ENCODE measurements around the gene SMARCAL1.
"Not testable (repeated sequence)": the region's sequence is repeated elsewhere in the genome, so short reads cannot be mapped to it uniquely, and the experiment has no call there.

SMARCAL1 gene

GRCh38 chr2:216502381-216503158 lies 90.3 kb downstream of the SMARCAL1 start:
- no peak for DNase-seq

- DNase-seq: no peak
These were observed 90.9 kb downstream of the SMARCAL1 start for GRCh38 chr2:216503159-216503629.

DNA sequence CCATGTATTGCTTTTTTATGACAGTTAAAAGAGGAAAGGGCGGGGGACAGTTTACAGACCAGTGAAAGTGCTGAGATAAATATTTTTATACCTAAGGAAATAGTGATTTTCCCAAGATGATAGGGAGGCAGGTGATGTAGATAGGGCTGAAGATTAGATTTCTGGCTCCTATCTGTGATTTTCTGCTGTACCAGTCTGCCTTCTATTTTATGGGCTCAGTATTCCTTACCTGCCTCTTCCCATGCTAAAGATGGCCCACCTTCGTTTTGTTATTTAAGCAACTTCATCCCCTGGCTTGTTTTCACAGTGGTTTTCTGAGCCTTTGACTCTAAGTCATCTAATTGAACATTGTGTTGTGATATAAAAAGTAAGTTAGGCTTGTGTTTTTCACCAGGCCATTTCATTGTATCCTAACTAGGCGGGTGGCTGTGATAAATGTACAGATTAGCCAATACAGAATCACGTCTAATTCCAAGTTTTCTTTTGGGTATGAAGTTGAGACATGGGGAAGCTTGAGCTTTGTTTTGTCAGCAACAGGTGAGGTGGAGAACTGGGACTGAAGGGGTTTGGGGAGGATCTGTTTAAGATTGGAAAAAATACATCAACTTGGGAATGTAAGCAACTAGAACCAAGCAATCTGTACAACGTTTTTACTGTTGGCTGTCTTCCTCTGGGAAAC lies 91.6 kb downstream of the SMARCAL1 start:
- DNase-seq: no peak

GRCh38 chr2:216504376-216504762 lies 92.1 kb downstream of the SMARCAL1 start:
- no peak for DNase-seq

GRCh38 chr2:216505133-216506106 lies 93.1 kb downstream of the SMARCAL1 start:
- DNase-seq: no peak

DNA sequence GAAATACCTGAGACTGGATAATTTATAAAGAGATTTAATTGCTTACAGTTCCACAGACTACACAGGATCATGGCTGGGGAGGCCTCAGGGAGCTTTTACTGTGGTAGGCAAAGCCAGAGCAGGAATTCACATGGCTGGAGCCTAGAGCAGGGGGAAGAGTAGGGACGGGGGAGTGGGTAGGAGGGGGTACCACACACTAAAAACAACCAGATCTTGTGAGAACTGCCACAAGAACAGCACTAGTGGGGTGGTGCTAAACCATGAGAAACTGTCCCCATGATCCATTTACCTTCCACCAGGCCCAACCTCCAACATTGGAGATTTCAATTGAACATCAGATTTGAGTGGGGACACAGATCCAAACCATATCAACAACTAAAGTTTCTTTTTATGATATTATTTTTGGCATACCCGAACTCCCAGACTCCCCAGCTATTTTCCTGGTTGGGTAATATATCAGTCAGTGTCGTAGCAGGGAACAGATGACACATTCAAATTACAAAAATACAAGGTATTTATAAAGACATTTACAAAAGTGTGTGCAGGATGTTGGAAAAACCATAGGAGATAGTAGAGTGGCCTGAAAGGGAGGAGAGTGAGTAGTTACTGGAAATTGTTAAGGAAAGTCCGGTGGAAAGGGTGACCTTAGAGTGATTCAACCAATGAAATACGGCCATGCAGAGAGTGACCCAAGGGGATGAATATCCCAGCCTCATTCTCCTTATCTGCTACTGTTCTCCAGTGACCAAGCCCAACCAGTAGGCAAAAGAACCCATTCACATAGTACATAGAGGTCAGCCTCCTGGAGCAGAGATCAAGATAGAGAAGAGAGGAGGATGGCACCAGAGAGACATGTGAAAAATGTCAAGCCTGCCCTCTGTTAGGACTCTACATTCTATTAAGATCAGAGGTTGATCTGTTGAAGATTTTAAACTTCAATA lies 95.2 kb downstream of the SMARCAL1 start:
- DNase-seq: no peak

DNA sequence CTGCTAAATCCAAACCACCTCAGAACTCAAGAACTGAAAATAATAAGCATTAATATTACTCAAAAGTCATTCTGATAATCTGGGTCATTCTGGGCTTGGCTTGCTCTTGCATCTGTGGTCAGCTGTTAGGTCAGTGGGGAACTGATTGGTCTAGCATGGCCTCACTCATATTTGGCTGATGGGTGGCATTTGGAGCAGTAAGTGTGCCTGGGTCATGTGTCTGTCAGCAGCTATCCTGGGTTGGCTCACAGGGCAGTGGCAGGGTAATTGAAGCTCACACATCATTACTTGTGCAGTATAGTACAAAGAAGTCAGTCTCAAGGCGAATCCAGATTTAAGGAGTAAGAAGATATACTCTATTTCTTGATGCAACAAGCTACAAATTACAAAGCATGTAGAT lies 95.9 kb downstream of the SMARCAL1 start:
- DNase-seq: no peak

GRCh38 chr2:216516730-216517350 lies 104.6 kb downstream of the SMARCAL1 start:
- peak; percentile 68 for DNase-seq

GRCh38 chr2:216517447-216518225 lies 105.4 kb downstream of the SMARCAL1 start:
- no peak for DNase-seq

- DNase-seq: not testable (repeated sequence)
These were observed 106.4 kb downstream of the SMARCAL1 start for GRCh38 chr2:216518566-216519119.

GRCh38 chr2:216519154-216519762 lies 107.0 kb downstream of the SMARCAL1 start:
- peak; percentile 78 for DNase-seq

DNA sequence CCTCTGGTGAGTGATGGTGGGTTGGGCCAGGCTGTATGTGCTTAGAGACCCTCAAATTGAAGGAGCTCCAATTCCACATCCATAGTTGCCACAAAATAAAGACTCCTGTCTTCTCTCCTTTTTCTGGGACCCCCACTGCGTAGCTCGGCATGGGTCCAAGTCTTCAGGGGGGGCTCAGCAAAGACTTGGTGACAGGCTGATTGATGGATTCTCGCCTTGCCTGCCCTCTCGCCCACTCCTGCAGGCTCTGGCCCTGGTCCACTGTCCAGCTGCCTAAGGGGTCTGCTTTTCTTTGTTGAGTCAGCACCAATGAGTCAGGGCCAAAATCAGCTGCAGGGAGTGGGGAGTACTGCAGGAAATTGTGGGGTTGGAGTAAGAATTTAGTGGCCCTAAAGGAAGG lies 107.8 kb downstream of the SMARCAL1 start:
- DNase-seq: no peak

DNA sequence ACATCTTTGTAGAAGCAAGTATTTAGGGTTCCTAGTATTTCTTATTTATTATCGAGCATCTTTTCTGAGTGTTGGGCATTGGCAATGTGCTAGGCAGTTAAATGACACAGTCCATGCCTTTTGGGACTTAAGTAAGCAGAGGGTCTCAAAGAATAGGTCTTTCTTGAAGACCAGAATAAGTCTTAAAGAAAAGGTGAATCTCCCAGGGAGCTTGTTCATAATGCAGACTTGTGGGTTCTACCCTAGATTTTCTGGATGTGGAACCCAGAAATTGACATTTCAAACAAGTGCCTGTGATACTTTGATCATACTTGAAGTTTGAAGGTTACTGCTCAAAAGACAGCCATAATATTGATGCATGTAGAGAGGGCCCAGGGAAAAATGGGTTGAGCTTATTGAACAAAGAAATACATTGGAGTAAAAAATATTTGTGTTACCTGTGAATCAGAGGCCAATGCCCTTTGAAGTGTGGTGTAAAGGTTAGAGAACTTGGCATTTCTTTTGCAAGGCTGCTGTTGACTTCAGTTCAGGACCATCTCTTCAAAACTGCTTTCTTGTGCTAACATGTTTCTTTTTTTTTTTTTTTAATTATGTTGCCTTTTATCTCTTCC lies 110.7 kb downstream of the SMARCAL1 start:
- DNase-seq: no peak

- no peak for DNase-seq
These were observed 113.7 kb downstream of the SMARCAL1 start for GRCh38 chr2:216525972-216526371.

GRCh38 chr2:216526939-216527338 lies 114.7 kb downstream of the SMARCAL1 start:
- DNase-seq: no peak

DNA sequence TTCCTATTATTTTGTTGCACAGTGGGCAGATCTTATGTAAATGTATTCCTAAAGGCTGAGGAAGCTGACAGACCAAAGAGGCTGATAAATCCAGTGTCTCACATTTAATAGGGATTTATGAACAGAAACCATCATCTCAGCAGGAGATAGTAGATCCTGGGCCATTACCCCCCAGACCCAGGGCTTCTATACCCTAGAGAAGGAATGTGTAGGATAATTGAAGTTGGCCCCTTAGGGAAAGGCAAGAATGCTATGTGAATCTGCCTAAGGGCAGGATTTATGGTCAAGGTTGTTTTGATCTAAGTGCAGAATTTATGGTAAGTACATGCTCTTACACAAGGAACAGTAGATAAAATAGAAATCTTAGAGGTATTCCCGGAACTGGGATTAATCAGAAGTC lies 115.3 kb downstream of the SMARCAL1 start:
- no peak for DNase-seq

DNA sequence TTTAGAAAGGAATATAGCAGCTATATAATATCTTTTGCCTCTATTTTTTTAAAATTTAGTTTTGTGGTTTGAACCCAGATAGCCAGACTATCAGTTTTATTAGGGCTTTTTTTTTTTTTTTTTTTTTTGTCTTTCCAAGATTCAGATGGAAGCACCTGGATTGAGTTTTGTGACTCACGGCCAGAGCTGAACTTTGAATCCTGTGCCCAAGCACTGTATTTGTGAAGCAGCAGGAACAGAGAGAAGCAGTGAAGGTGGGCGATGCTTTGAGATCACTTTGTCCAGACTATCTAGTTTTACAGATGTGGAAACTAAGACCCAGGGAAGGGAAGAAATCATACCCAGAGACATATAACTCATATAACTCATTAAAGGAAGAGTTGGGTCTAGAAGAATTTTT lies 120.3 kb downstream of the SMARCAL1 start:
- DNase-seq: no peak
